A673 (cell line): ENCODE measurements around the gene ZC3H15. TPM values are rescaled to one million over a fixed set of nuclear protein-coding genes. Genes with fewer than 3 reads are reported as not detected.

Source experiments
- BruUV-seq: library from RNA; stranded (reverse); fragments of 400-500 nt; replicated peaks from 2 replicates; lab custom pipeline; 2021; lab: Mats Ljungman, UMichigan
- CTCF ChIA-PET: fragments of 300-600 bp; sonication (Branson Sonifier 250); formaldehyde crosslinking; loops from one replicate; lab custom pipeline; 2022; ENCODE audit warnings: antibody characterized with exemption; lab: Charles Lee
- POLR2A ChIA-PET: fragments of 300-600 bp; sonication (Branson Sonifier 250); formaldehyde crosslinking; loops from one replicate; lab custom pipeline; 2022; ENCODE audit warnings: antibody characterized with exemption; ENCODE audit not compliant: low non-redundant PET; lab: Charles Lee
- DNase-seq: peaks from one replicate; pipeline ENCODE4 v3.0.0-alpha.2; 2015; ENCODE audit warnings: low spot score
- H3K27ac ChIP-seq: fragments of 200-600 bp; sonication (generic); 2 replicates; pipeline ENCODE4 v1.5.1; 2016; ENCODE audit warnings: mixed run types, low read depth, mild to moderate bottlenecking, mixed read lengths, antibody characterized with exemption, low read length; ENCODE audit not compliant: poor library complexity, severe bottlenecking
- H3K27me3 ChIP-seq: fragments of 200-600 bp; sonication (generic); replicated peaks from 2 replicates; pipeline ENCODE4 v1.6.1; 2017; ENCODE audit warnings: mixed run types, low read depth, mild to moderate bottlenecking, mixed read lengths, antibody characterized with exemption, low read length; ENCODE audit not compliant: insufficient read depth, poor library complexity
- H3K36me3 ChIP-seq: fragments of 200-600 bp; sonication (generic); 2 replicates; pipeline ENCODE4 v1.6.1; 2016; ENCODE audit warnings: mixed run types, mild to moderate bottlenecking, mixed read lengths, antibody characterized with exemption, low read length; ENCODE audit not compliant: insufficient read depth, poor library complexity, severe bottlenecking
- H3K4me1 ChIP-seq: fragments of 200-600 bp; sonication (generic); 2 replicates; pipeline ENCODE4 v1.6.1; 2017; ENCODE audit warnings: mixed run types, mild to moderate bottlenecking, mixed read lengths, antibody characterized with exemption, low read length; ENCODE audit not compliant: insufficient read depth, poor library complexity, severe bottlenecking
- H3K4me3 ChIP-seq: fragments of 200-600 bp; sonication (generic); 2 replicates; pipeline ENCODE4 v1.5.1; 2016; ENCODE audit warnings: low read depth, mixed run types, mild to moderate bottlenecking, mixed read lengths, low read length; ENCODE audit not compliant: poor library complexity, severe bottlenecking
- H3K9me3 ChIP-seq: fragments of 200-600 bp; sonication (generic); 2 replicates; pipeline ENCODE4 v1.6.1; 2016; ENCODE audit warnings: mixed run types, low read depth, mild to moderate bottlenecking, mixed read lengths, antibody characterized with exemption, low read length; ENCODE audit not compliant: poor library complexity, severe bottlenecking
- CTCF ChIP-seq: fragments of 300-800, 200-600 bp; sonication (generic); conservative IDR thresholded peaks from 2 replicates; pipeline ENCODE4 v1.5.1; 2017; ENCODE audit warnings: low read depth, mild to moderate bottlenecking, antibody characterized with exemption, low read length, moderate library complexity, mixed read lengths
- EZH2 ChIP-seq: fragments of 200-600 bp; sonication (generic); IDR thresholded peaks from 2 replicates; pipeline ENCODE4 v1.6.1; 2017; ENCODE audit warnings: borderline replicate concordance, low read depth, mild to moderate bottlenecking, mixed read lengths, antibody characterized with exemption, low read length; ENCODE audit not compliant: poor library complexity, severe bottlenecking
- intact Hi-C: fragments of 100-400 bp; cut with micrococcal nuclease; formaldehyde crosslinking; loops from one replicate; pipeline ENCODE4 v1.10.0; 2022; ENCODE audit not compliant: unreplicated experiment
- total RNA-seq: library from RNA; stranded (reverse); gene quantifications from 2 replicates; pipeline ENCODE4 v1.2.3, GENCODE V29; 2021

Gene ZC3H15
- total RNA-seq, 1 experiment from 2014 or later = 95.1 TPM

DNA sequence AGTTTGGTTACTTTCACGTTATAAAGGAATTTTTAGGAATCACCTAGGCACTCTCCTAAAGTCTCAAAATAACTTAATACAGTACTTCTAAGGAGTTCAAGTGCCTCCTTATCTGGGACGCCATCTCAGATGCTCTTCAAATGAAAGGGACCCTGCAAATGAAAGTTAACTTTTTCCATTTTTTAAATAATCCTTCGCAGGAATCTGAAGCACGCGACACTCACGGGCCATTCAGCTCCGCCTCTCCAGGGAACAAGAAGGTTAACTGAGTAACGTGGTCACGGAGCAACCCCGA, 537 bp upstream of the ZC3H15 start:
- POLR2A ChIA-PET = no interaction called here
- no peaks in the 10 kb centered on the region for H3K9me3 ChIP-seq
- intact Hi-C loops = no loop called here
- CTCF ChIA-PET = no interaction called here
- H3K36me3 ChIP-seq = no peaks in the 10 kb centered on the region
- no peak for TF ChIP-seq EZH2
- TF ChIP-seq CTCF = no peak
- H3K4me1 ChIP-seq = peaks cover 24% of the 10 kb centered on the region
- BruUV-seq = TSS peak; percentile 69
- DNase-seq = no peak
- H3K27ac ChIP-seq = peak overlapping the region; percentile 89
- H3K4me3 ChIP-seq = peak overlapping the region; percentile 89
- no peaks in the 10 kb centered on the region for H3K27me3 ChIP-seq

DNA sequence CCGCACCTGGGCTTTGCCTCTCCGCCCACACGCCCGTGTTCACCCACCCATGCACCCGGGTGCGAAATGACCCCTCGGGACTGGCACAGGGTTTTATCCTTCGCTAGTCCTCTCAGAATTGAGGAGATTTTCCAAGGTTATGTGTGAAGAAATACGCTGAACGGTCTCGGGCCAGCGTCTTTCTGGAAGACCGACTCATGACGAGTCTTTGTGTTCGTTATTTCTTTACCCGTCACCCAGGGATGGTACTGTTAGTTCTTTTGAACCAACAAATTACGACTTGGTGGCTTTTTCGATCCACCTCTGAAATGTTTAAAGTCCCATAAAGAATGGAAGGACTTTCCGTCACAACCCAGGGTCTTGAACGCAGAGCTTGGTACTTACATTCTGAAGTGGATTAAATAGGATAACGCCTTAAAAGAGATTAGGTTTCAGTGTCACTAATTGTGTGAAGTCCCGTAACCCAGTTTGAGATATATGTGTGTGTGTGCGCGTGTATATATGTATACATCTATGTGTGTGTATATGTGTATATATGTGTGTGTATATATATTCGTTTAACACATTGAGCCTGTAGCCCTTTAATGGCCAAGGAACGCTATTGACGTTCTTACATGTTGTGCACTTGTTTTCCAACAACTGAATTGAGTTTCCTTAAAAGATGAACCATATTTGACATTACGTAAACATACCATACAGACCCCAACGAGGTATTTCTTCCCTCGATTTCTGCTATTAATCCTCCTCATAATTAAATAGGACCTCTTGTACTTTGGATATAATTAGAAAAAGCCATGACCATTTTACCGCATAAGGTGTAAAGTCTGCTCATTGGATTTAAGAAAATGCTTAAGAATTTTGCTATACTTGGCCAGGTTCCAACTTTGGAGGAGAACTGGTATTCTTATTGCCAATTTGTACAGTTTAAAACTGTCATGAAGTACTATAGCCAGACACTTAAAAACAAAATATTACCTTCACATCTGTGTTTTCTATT, 889 bp downstream of the ZC3H15 start:
- Histone ChIP-seq H3K36me3 (no peaks in the 10 kb centered on the region), H3K27me3 (no peaks in the 10 kb centered on the region), H3K4me3 (peak overlapping the region; percentile 89), H3K9me3 (no peaks in the 10 kb centered on the region), H3K27ac (peak overlapping the region; percentile 89), H3K4me1 (peaks cover 30% of the 10 kb centered on the region)
- ChIA-PET CTCF (interaction anchor here (0.7 kb wide), 1 partner anchor 26 kb away, joined by 3 read pairs; no protein-coding TSS in a partner anchor), POLR2A (no interaction called here)
- BruUV-seq = no TSS peak
- peak; percentile 40 for DNase-seq
- TF ChIP-seq EZH2 = no peak
- TF ChIP-seq CTCF = no peak
- intact Hi-C loops = no loop called here

DNA sequence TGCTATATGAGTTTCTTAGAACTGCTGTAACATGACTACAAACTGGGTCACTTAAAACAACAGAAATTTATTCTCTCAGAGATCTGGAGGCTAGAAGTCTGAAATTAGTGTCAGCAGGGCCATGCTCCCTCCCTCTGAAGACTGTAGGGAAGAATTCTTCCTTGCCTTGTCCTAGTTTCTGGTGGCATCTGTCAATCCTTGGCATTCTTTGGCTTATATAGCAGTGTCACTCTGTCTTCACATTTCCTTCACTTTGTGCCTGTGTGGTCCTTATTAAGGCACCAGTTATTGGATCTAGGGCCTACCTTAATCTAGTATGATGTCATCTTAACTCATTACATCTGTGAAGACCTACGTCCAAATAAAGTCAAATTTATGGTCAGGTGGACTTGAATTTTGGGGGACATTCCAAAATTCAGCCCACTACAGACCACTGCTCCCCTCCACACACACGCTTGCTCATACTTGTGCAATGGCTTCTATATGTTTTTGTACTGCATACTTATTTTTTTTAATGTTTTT, 7.6 kb downstream of the ZC3H15 start:
- CTCF ChIA-PET = no interaction called here
- POLR2A ChIA-PET = no interaction called here
- no peak overlapping the region for H3K4me3 ChIP-seq
- intact Hi-C loops = no loop called here
- TF ChIP-seq EZH2 (no peak), CTCF (no peak)
- peaks cover 13% of the 10 kb centered on the region for H3K4me1 ChIP-seq
- no peak for DNase-seq
- peaks cover 25% of the 10 kb centered on the region for H3K36me3 ChIP-seq
- no peaks in the 10 kb centered on the region for H3K9me3 ChIP-seq
- no TSS peak for BruUV-seq
- no peak overlapping the region for H3K27ac ChIP-seq
- no peaks in the 10 kb centered on the region for H3K27me3 ChIP-seq
